ENCODE results near the gene DENND5B.

Gene DENND5B

GRCh38 chr12:31362759-31363415 is 228.0 kb downstream of the DENND5B start:
- H3K36me3 Mint-ChIP-seq (ENCODE audit: low read depth) = no peaks in the 10 kb centered on the region
- no peaks in the 10 kb centered on the region for H3K9me3 Mint-ChIP-seq
- H3K27ac Mint-ChIP-seq = peak overlapping the region; percentile 61
- DNase-seq (peak; percentile 34), ATAC-seq (peak; percentile 77)
- no peaks in the 10 kb centered on the region for H3K27me3 Mint-ChIP-seq
- peaks cover 18% of the 10 kb centered on the region for H3K4me1 Mint-ChIP-seq
- peak overlapping the region; percentile 42 for H3K4me3 Mint-ChIP-seq

- DNase-seq (peak; percentile 5), ATAC-seq (peak; percentile 30)
- peaks cover 18% of the 10 kb centered on the region for H3K4me1 Mint-ChIP-seq
- H3K4me3 Mint-ChIP-seq = peak overlapping the region; percentile 42
- no peaks in the 10 kb centered on the region for H3K9me3 Mint-ChIP-seq
- no peaks in the 10 kb centered on the region for H3K27me3 Mint-ChIP-seq
- H3K36me3 Mint-ChIP-seq (ENCODE audit: low read depth) = no peaks in the 10 kb centered on the region
- H3K27ac Mint-ChIP-seq = peak overlapping the region; percentile 61
These were observed 228.7 kb downstream of the DENND5B start for GRCh38 chr12:31362115-31362758.

- H3K4me1 Mint-ChIP-seq = peaks cover 18% of the 10 kb centered on the region
- H3K9me3 Mint-ChIP-seq = no peaks in the 10 kb centered on the region
- no peak overlapping the region for H3K27ac Mint-ChIP-seq
- H3K27me3 Mint-ChIP-seq = no peaks in the 10 kb centered on the region
- no peak overlapping the region for H3K4me3 Mint-ChIP-seq
- no peaks in the 10 kb centered on the region for H3K36me3 Mint-ChIP-seq (ENCODE audit: low read depth)
- no peak for ATAC-seq
- DNase-seq = no peak
These were observed 229.2 kb downstream of the DENND5B start for GRCh38 chr12:31361730-31362114.

- DNase-seq (no peak), ATAC-seq (no peak)
- Mint-ChIP-seq H3K36me3 (ENCODE audit: low read depth) (no peaks in the 10 kb centered on the region), H3K4me3 (no peak overlapping the region), H3K4me1 (no peaks in the 10 kb centered on the region), H3K9me3 (no peaks in the 10 kb centered on the region), H3K27me3 (no peaks in the 10 kb centered on the region), H3K27ac (no peak overlapping the region)
These were observed 235.2 kb downstream of the DENND5B start for GRCh38 chr12:31355747-31356107.

- H3K36me3 Mint-ChIP-seq (ENCODE audit: low read depth) = no peaks in the 10 kb centered on the region
- no peaks in the 10 kb centered on the region for H3K4me1 Mint-ChIP-seq
- no peaks in the 10 kb centered on the region for H3K9me3 Mint-ChIP-seq
- H3K27ac Mint-ChIP-seq = no peak overlapping the region
- ATAC-seq = no peak
- no peak for DNase-seq
- H3K27me3 Mint-ChIP-seq = no peaks in the 10 kb centered on the region
- H3K4me3 Mint-ChIP-seq = no peak overlapping the region
These were observed 236.9 kb downstream of the DENND5B start for GRCh38 chr12:31353750-31354708.

GRCh38 chr12:31346267-31346666 is 244.7 kb downstream of the DENND5B start:
- Mint-ChIP-seq H3K36me3 (ENCODE audit: low read depth) (no peaks in the 10 kb centered on the region), H3K27ac (no peak overlapping the region), H3K4me1 (no peaks in the 10 kb centered on the region), H3K4me3 (no peak overlapping the region), H3K27me3 (peaks cover 2% of the 10 kb centered on the region), H3K9me3 (no peaks in the 10 kb centered on the region)
- DNase-seq = no peak
- ATAC-seq = no peak

GRCh38 chr12:31343139-31343538 is 247.8 kb downstream of the DENND5B start:
- H3K27ac Mint-ChIP-seq = no peak overlapping the region
- no peak for DNase-seq
- H3K9me3 Mint-ChIP-seq = no peaks in the 10 kb centered on the region
- ATAC-seq = no peak
- no peaks in the 10 kb centered on the region for H3K4me1 Mint-ChIP-seq
- H3K4me3 Mint-ChIP-seq = no peak overlapping the region
- H3K36me3 Mint-ChIP-seq (ENCODE audit: low read depth) = no peaks in the 10 kb centered on the region
- peaks cover 2% of the 10 kb centered on the region for H3K27me3 Mint-ChIP-seq

- Mint-ChIP-seq H3K27ac (no peak overlapping the region), H3K4me1 (no peaks in the 10 kb centered on the region), H3K36me3 (ENCODE audit: low read depth) (no peaks in the 10 kb centered on the region), H3K4me3 (no peak overlapping the region), H3K9me3 (no peaks in the 10 kb centered on the region), H3K27me3 (peaks cover 2% of the 10 kb centered on the region)
- DNase-seq (no peak), ATAC-seq (no peak)
These were observed 248.7 kb downstream of the DENND5B start for GRCh38 chr12:31342286-31342685.

GRCh38 chr12:31339831-31340622 is 250.9 kb downstream of the DENND5B start:
- Mint-ChIP-seq H3K4me3 (no peak overlapping the region), H3K27ac (no peak overlapping the region), H3K9me3 (no peaks in the 10 kb centered on the region), H3K36me3 (ENCODE audit: low read depth) (no peaks in the 10 kb centered on the region), H3K27me3 (no peaks in the 10 kb centered on the region), H3K4me1 (no peaks in the 10 kb centered on the region)
- ATAC-seq = no peak
- no peak for DNase-seq

- Mint-ChIP-seq H3K4me3 (no peak overlapping the region), H3K36me3 (ENCODE audit: low read depth) (no peaks in the 10 kb centered on the region), H3K9me3 (no peaks in the 10 kb centered on the region), H3K27ac (no peak overlapping the region), H3K27me3 (no peaks in the 10 kb centered on the region), H3K4me1 (no peaks in the 10 kb centered on the region)
- ATAC-seq (no peak), DNase-seq (no peak)
These were observed 253.0 kb downstream of the DENND5B start for GRCh38 chr12:31337952-31338351.
